GM13976 (cell line): ENCODE data around the gene PHEX.

ENCODE experiments used
- DNase-seq: peaks from one replicate; pipeline ENCODE4 v3.0.0; 2012; ENCODE audit warnings: low spot score
- CTCF ChIP-seq: IDR thresholded peaks from 2 replicates; pipeline ENCODE4 v1.5.1; 2012; ENCODE audit warnings: borderline replicate concordance, mild to moderate bottlenecking; ENCODE audit not compliant: insufficient read depth; ENCODE audit errors: extremely low read depth, missing control alignments, control extremely low read depth
- in situ Hi-C: fragments of 300-500 bp; cut with MboI; formaldehyde crosslinking; loops from one replicate; pipeline ENCODE4 v1.12.0; 2022; ENCODE audit warnings: low sequenced_read_pairs, mixed read lengths, inconsistent platforms; ENCODE audit not compliant: unreplicated experiment

The PHEX gene

GRCh38 chrX:22300130-22300529, 268.0 kb downstream of the PHEX start:
- no peak for TF ChIP-seq CTCF
- in situ Hi-C loops, result no loop called here
- DNase-seq, result no peak
